GM23338 (cell line): ENCODE results near the gene ITPRID1. TPM values are rescaled to one million over a fixed set of nuclear protein-coding genes. Genes with fewer than 3 reads are reported as not detected.

Experiments used
- ATAC-seq: fragments of 200-7000 bp; cut with Tn5 transposase; 3 replicates; pipeline ENCODE4 v1.9.1; 2020
- DNase-seq: peaks from one replicate; pipeline ENCODE4 v3.0.0-alpha.2; 2015; ENCODE audit warnings: low spot score
- H2AFZ ChIP-seq: fragments of 200-600 bp; sonication (generic); 2 replicates; pipeline ENCODE4 v1.8.0; 2016; ENCODE audit warnings: antibody characterized with exemption, mild to moderate bottlenecking, moderate library complexity
- H3F3A ChIP-seq: fragments of 200-600 bp; sonication (generic); replicated peaks from 2 replicates; pipeline ENCODE4 v1.8.0; 2017; ENCODE audit warnings: antibody characterized with exemption, mixed run types, low read depth
- H3K27ac ChIP-seq: fragments of 200-600 bp; sonication (generic); 2 replicates; pipeline ENCODE4 v1.6.1; 2016; ENCODE audit warnings: low read depth
- H3K27me3 ChIP-seq: fragments of 200-600 bp; sonication (generic); 2 replicates; pipeline ENCODE4 v1.8.0; 2016; ENCODE audit warnings: mild to moderate bottlenecking, mixed run types, moderate library complexity; ENCODE audit not compliant: insufficient read depth
- H3K36me3 ChIP-seq: fragments of 200-600 bp; sonication (generic); 2 replicates; pipeline ENCODE4 v1.8.0; 2016; ENCODE audit warnings: mild to moderate bottlenecking; ENCODE audit not compliant: insufficient read depth
- H3K4me1 ChIP-seq: fragments of 200-600 bp; sonication (generic); 2 replicates; pipeline ENCODE4 v1.8.0; 2016; ENCODE audit warnings: mild to moderate bottlenecking, moderate library complexity; ENCODE audit not compliant: insufficient read depth
- H3K4me2 ChIP-seq: fragments of 200-600 bp; sonication (generic); 2 replicates; pipeline ENCODE4 v1.7.1; 2017; ENCODE audit warnings: mixed run types
- H3K4me3 ChIP-seq: fragments of 200-600 bp; sonication (generic); 2 replicates; pipeline ENCODE4 v1.6.1; 2016; ENCODE audit warnings: mixed run types
- H3K79me2 ChIP-seq: fragments of 200-600 bp; sonication (generic); replicated peaks from 2 replicates; pipeline ENCODE4 v1.8.0; 2017; ENCODE audit warnings: mild to moderate bottlenecking; ENCODE audit not compliant: insufficient read depth
- H3K9me2 ChIP-seq: fragments of 200-600 bp; sonication (generic); 2 replicates; pipeline ENCODE4 v1.8.0; 2017; ENCODE audit not compliant: insufficient read depth
- H4K20me1 ChIP-seq: fragments of 200-600 bp; sonication (generic); replicated peaks from 2 replicates; pipeline ENCODE4 v1.8.0; 2017; ENCODE audit warnings: mild to moderate bottlenecking; ENCODE audit not compliant: insufficient read depth
- H3K27ac Mint-ChIP-seq: 2 replicates; pipeline ENCODE4 v1.8.0; 2020; ENCODE audit warnings: inconsistent platforms, mild to moderate bottlenecking, moderate library complexity, mixed read lengths
- H3K27me3 Mint-ChIP-seq: 3 replicates; pipeline ENCODE4 v1.8.0; 2022; ENCODE audit warnings: low read depth, mild to moderate bottlenecking, moderate library complexity, mixed read lengths, inconsistent platforms; ENCODE audit not compliant: insufficient read depth, poor library complexity
- H3K36me3 Mint-ChIP-seq: 3 replicates; pipeline ENCODE4 v1.8.0; 2021; ENCODE audit warnings: low read depth, mild to moderate bottlenecking, inconsistent platforms, moderate library complexity, mixed read lengths
- H3K4me1 Mint-ChIP-seq: 3 replicates; pipeline ENCODE4 v1.8.0; 2020; ENCODE audit warnings: mild to moderate bottlenecking, inconsistent platforms, mixed read lengths
- H3K4me3 Mint-ChIP-seq: 3 replicates; pipeline ENCODE4 v1.8.0; 2021; ENCODE audit warnings: moderate library complexity, mild to moderate bottlenecking, inconsistent platforms, mixed read lengths
- H3K9me3 Mint-ChIP-seq: 3 replicates; pipeline ENCODE4 v1.8.0; 2020; ENCODE audit warnings: moderate library complexity, mild to moderate bottlenecking, inconsistent platforms, mixed read lengths
- CREB1 ChIP-seq: fragments of 250-450 bp; sonication (Bioruptor Pico); IDR thresholded peaks from 2 replicates; pipeline ENCODE4 v1.5.0; 2020; ENCODE audit warnings: low read depth, mild to moderate bottlenecking, moderate library complexity
- ETS1 ChIP-seq: IDR thresholded peaks from 2 replicates; pipeline ENCODE4 v1.6.1; 2016; ENCODE audit warnings: antibody characterized with exemption
- EZH2 ChIP-seq: fragments of 200-600 bp; sonication (generic); IDR thresholded peaks from one replicate; pipeline ENCODE4 v1.8.0; 2017; ENCODE audit warnings: antibody characterized with exemption, mild to moderate bottlenecking, low read depth; ENCODE audit not compliant: unreplicated experiment
- EZH2phosphoT487 ChIP-seq: fragments of 200-600 bp; sonication (generic); IDR thresholded peaks from one replicate; pipeline ENCODE4 v1.8.1; 2018; ENCODE audit warnings: antibody characterized with exemption; ENCODE audit not compliant: unreplicated experiment
- JUNB ChIP-seq: IDR thresholded peaks from one replicate; pipeline ENCODE4 v1.6.1; 2016; ENCODE audit warnings: antibody characterized with exemption; ENCODE audit not compliant: unreplicated experiment
- NANOG ChIP-seq: IDR thresholded peaks from 2 replicates; pipeline ENCODE4 v1.6.1; 2016; ENCODE audit warnings: antibody characterized with exemption, borderline replicate concordance
- POLR2AphosphoS5 ChIP-seq: IDR thresholded peaks from 2 replicates; pipeline ENCODE4 v1.6.1; 2016; ENCODE audit warnings: antibody characterized with exemption, low read depth
- STAT1 ChIP-seq: IDR thresholded peaks from one replicate; pipeline ENCODE4 v1.6.1; 2016; ENCODE audit warnings: antibody characterized with exemption; ENCODE audit not compliant: unreplicated experiment
- ZNF114 ChIP-seq: fragments of 250-450 bp; sonication (Bioruptor Pico); IDR thresholded peaks from 2 replicates; pipeline ENCODE4 v1.5.0; 2020; ENCODE audit warnings: mild to moderate bottlenecking, moderate library complexity
- ZNF331 ChIP-seq: fragments of 250-450 bp; sonication (Bioruptor Pico); IDR thresholded peaks from 2 replicates; pipeline ENCODE4 v1.5.0; 2020; ENCODE audit warnings: low read depth, mild to moderate bottlenecking, moderate library complexity
- long read RNA-seq: library from polyadenylated mRNA; unstranded; transcript quantifications from one replicate; pipeline ENCODE4 v2.0.0, GENCODE V29; 2020; ENCODE audit not compliant: unreplicated experiment
- polyA plus RNA-seq: library from polyadenylated mRNA; unstranded; fragments of >200 nt; fragmentation: Nextera tagmentation; extraction: Ambion mirVana; gene quantifications from 2 replicates; pipeline ENCODE4 v1.2.1, GENCODE V29; 2016
- total RNA-seq: library from RNA; depleted of rRNA; stranded (reverse); fragments of >200 nt; shearing (Covaris generic); gene quantifications from 2 replicates; pipeline ENCODE4 v1.2.3, GENCODE V29; 2014; rRNA removed
- TF ChIP-seq, protein P1 (sequence below), 2 experiments: fragments of 200-600 bp in 1 of 2; sonication (generic) in 1 of 2; conservative IDR thresholded peaks; 2 replicates each; pipeline versions ENCODE4 v1.5.1 to v1.6.1; 2016 to 2017; ENCODE audit warnings: antibody characterized with exemption in 2 of 2, low read depth in 2 of 2, mild to moderate bottlenecking in 2 of 2, moderate library complexity in 1 of 2
- TF ChIP-seq, protein P2 (sequence below): fragments of 250-450 bp; sonication (Bioruptor Pico); IDR thresholded peaks from 2 replicates; pipeline ENCODE4 v1.5.0; 2020; ENCODE audit warnings: mild to moderate bottlenecking, moderate library complexity
- TF ChIP-seq, protein P3 (sequence below): IDR thresholded peaks from one replicate; pipeline ENCODE4 v1.6.1; 2018; ENCODE audit warnings: antibody characterized with exemption; ENCODE audit not compliant: unreplicated experiment

The ITPRID1 gene
- total RNA-seq = 0.27 and 0.45 TPM in 2 replicates
- polyA plus RNA-seq = 0.05 TPM in 1 of 2 replicates, not detected in the other
- long read RNA-seq = 0 reads

DNA sequence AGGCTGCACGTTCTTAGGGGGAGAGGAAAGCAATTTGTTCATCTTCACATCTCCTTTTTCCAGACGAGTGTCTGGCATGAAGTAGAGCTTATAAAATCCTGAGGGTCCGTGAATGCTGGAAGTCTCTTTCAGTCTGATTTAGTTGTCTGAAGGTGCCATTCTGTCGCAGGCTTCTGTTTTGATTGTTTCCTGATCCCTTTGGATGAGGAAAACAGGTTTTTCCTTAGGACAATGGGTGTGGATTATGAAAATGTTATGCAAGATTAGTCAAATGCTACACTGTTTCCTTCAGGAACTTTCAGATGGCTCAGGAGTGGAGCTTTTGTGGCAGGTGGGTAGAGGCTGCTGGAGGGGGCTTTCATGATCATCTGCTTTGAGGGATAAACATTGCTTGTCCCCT is at the start of gene ITPRID1:
Gene ITPRID1 (plus strand): TSS at position 301 of the 400 bp plus-strand sequence. CDS start 38,935 bp downstream, outside the sequence.
- Histone ChIP-seq H2AFZ (0 out of 2 replicates have a peak within 1 kb of the TSS, but pooled peaks have one; percentile 20), H3K36me3 (no peaks in the 10 kb centered on the region), H3K27ac (no peak within 1 kb of the TSS), H3K4me2 (no peak within 1 kb of the TSS), H3K4me1 (no peaks in the 10 kb centered on the region), H3F3A (no peaks in the 10 kb centered on the region), H3K9me2 (peaks cover 18% of the 10 kb centered on the region), H3K27me3 (no peaks in the 10 kb centered on the region), H3K79me2 (no peaks in the 10 kb centered on the region), H3K4me3 (no peak within 1 kb of the TSS), H4K20me1 (no peaks in the 10 kb centered on the region)
- no peak within 1 kb of the TSS for H3K27ac Mint-ChIP-seq
- TF ChIP-seq ZNF331 (CRISPR knock-in tag) (no peak), JUNB (no peak), ETS1 (no peak), NANOG (no peak), ZNF114 (CRISPR knock-in tag) (no peak), CREB1 (CRISPR knock-in tag) (no peak), POLR2AphosphoS5 (no peak), EZH2 (no peak), STAT1 (no peak), EZH2phosphoT487 (no peak)
- TF ChIP-seq, protein P1, sequence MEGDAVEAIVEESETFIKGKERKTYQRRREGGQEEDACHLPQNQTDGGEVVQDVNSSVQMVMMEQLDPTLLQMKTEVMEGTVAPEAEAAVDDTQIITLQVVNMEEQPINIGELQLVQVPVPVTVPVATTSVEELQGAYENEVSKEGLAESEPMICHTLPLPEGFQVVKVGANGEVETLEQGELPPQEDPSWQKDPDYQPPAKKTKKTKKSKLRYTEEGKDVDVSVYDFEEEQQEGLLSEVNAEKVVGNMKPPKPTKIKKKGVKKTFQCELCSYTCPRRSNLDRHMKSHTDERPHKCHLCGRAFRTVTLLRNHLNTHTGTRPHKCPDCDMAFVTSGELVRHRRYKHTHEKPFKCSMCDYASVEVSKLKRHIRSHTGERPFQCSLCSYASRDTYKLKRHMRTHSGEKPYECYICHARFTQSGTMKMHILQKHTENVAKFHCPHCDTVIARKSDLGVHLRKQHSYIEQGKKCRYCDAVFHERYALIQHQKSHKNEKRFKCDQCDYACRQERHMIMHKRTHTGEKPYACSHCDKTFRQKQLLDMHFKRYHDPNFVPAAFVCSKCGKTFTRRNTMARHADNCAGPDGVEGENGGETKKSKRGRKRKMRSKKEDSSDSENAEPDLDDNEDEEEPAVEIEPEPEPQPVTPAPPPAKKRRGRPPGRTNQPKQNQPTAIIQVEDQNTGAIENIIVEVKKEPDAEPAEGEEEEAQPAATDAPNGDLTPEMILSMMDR (conservative IDR thresholded peaks at IDR 0.05; ENCODE audit: low read depth in 2 of 2) = no peak
- TF ChIP-seq, protein P2, sequence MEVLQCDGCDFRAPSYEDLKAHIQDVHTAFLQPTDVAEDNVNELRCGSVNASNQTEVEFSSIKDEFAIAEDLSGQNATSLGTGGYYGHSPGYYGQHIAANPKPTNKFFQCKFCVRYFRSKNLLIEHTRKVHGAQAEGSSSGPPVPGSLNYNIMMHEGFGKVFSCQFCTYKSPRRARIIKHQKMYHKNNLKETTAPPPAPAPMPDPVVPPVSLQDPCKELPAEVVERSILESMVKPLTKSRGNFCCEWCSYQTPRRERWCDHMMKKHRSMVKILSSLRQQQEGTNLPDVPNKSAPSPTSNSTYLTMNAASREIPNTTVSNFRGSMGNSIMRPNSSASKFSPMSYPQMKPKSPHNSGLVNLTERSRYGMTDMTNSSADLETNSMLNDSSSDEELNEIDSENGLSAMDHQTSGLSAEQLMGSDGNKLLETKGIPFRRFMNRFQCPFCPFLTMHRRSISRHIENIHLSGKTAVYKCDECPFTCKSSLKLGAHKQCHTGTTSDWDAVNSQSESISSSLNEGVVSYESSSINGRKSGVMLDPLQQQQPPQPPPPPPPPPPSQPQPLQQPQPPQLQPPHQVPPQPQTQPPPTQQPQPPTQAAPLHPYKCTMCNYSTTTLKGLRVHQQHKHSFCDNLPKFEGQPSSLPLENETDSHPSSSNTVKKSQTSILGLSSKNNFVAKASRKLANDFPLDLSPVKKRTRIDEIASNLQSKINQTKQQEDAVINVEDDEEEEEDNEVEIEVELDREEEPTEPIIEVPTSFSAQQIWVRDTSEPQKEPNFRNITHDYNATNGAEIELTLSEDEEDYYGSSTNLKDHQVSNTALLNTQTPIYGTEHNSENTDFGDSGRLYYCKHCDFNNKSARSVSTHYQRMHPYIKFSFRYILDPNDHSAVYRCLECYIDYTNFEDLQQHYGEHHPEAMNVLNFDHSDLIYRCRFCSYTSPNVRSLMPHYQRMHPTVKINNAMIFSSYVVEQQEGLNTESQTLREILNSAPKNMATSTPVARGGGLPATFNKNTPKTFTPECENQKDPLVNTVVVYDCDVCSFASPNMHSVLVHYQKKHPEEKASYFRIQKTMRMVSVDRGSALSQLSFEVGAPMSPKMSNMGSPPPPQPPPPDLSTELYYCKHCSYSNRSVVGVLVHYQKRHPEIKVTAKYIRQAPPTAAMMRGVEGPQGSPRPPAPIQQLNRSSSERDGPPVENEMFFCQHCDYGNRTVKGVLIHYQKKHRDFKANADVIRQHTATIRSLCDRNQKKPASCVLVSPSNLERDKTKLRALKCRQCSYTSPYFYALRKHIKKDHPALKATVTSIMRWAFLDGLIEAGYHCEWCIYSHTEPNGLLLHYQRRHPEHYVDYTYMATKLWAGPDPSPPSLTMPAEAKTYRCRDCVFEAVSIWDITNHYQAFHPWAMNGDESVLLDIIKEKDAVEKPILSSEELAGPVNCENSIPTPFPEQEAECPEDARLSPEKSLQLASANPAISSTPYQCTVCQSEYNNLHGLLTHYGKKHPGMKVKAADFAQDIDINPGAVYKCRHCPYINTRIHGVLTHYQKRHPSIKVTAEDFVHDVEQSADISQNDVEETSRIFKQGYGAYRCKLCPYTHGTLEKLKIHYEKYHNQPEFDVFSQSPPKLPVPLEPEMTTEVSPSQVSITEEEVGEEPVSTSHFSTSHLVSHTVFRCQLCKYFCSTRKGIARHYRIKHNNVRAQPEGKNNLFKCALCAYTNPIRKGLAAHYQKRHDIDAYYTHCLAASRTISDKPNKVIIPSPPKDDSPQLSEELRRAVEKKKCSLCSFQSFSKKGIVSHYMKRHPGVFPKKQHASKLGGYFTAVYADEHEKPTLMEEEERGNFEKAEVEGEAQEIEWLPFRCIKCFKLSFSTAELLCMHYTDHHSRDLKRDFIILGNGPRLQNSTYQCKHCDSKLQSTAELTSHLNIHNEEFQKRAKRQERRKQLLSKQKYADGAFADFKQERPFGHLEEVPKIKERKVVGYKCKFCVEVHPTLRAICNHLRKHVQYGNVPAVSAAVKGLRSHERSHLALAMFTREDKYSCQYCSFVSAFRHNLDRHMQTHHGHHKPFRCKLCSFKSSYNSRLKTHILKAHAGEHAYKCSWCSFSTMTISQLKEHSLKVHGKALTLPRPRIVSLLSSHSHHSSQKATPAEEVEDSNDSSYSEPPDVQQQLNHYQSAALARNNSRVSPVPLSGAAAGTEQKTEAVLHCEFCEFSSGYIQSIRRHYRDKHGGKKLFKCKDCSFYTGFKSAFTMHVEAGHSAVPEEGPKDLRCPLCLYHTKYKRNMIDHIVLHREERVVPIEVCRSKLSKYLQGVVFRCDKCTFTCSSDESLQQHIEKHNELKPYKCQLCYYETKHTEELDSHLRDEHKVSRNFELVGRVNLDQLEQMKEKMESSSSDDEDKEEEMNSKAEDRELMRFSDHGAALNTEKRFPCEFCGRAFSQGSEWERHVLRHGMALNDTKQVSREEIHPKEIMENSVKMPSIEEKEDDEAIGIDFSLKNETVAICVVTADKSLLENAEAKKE (CRISPR knock-in tag) = no peak
- TF ChIP-seq, protein P3, sequence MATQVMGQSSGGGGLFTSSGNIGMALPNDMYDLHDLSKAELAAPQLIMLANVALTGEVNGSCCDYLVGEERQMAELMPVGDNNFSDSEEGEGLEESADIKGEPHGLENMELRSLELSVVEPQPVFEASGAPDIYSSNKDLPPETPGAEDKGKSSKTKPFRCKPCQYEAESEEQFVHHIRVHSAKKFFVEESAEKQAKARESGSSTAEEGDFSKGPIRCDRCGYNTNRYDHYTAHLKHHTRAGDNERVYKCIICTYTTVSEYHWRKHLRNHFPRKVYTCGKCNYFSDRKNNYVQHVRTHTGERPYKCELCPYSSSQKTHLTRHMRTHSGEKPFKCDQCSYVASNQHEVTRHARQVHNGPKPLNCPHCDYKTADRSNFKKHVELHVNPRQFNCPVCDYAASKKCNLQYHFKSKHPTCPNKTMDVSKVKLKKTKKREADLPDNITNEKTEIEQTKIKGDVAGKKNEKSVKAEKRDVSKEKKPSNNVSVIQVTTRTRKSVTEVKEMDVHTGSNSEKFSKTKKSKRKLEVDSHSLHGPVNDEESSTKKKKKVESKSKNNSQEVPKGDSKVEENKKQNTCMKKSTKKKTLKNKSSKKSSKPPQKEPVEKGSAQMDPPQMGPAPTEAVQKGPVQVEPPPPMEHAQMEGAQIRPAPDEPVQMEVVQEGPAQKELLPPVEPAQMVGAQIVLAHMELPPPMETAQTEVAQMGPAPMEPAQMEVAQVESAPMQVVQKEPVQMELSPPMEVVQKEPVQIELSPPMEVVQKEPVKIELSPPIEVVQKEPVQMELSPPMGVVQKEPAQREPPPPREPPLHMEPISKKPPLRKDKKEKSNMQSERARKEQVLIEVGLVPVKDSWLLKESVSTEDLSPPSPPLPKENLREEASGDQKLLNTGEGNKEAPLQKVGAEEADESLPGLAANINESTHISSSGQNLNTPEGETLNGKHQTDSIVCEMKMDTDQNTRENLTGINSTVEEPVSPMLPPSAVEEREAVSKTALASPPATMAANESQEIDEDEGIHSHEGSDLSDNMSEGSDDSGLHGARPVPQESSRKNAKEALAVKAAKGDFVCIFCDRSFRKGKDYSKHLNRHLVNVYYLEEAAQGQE = no peak
- H3K27me3 Mint-ChIP-seq = peaks cover 2% of the 10 kb centered on the region
- peaks cover 7% of the 10 kb centered on the region; the same call in 1 of the 3 replicates for H3K36me3 Mint-ChIP-seq
- no peaks in the 10 kb centered on the region; the same call in 2 of the 3 replicates for H3K4me1 Mint-ChIP-seq
- no peak within 1 kb of the TSS for H3K4me3 Mint-ChIP-seq
- H3K9me3 Mint-ChIP-seq = peaks cover 20% of the 10 kb centered on the region; the same call in 2 of the 3 replicates
- DNase-seq (no peak), ATAC-seq (no peak)
